Erythroblast (primary cell): ENCODE data around the gene NWD2.

Source experiments
- GATA1 ChIP-seq: IDR thresholded peaks from 2 replicates; pipeline ENCODE4 v1.6.1; 2011; ENCODE audit warnings: low read depth, mild to moderate bottlenecking, control low read depth, low read length, moderate library complexity
- POLR2A ChIP-seq: IDR thresholded peaks from 2 replicates; pipeline ENCODE4 v1.6.1; 2011; ENCODE audit warnings: mild to moderate bottlenecking, low read length

DNA sequence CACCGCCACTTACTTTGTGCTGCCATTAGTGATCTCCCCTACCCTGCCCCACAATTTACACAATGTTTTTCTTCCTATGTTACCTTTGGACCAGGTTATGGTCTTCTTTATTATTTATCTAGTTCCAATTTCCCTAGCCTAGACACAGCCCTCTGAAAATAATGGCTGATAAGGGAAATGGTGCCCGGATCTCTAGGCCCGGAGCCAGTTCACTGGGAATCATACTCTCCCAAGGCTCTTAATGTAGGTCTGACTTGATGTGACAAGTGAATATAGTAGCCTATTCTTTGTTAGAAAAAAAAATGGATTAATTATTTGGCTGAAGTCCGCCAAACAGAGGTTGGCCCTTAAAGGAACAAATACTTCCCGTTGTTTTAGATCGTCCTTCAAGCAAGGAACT lies 233.6 kb downstream of the NWD2 start:
- TF ChIP-seq POLR2A (no peak), GATA1 (no peak)
